Epidermal melanocyte (primary cell): Measurements from ENCODE around the gene PLEKHN1.

Experiments
- DNase-seq: peaks from one replicate; pipeline ENCODE4 v3.0.0; 2011; ENCODE audit warnings: low spot score; ENCODE audit not compliant: insufficient read length

The PLEKHN1 gene

GRCh38 chr1:1024149-1024770 lies 58.0 kb downstream of the PLEKHN1 start:
- no peak for DNase-seq

GRCh38 chr1:1024771-1025699 lies 58.8 kb downstream of the PLEKHN1 start:
- DNase-seq, result no peak
